ENCODE data around the gene ATG9B.

The ATG9B gene

DNA sequence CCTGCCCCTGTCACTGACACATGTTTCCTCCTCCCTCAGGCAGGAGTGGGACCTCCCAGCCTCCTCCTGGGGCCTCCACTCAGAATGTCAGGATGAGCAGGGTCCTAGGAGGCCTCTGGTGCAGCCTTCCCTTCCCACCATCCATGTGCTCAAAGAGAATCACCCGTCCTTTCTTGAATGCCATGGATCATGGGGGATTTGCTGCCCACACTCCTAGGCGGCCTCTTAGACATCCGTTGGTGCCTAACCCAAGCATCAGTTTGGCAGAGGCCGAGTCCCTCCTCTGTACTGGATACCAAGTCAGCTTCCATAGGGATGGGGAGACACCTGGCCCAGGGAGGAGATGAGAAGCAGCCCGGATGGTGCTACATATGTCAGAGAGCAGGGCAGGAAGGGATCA, 26.5 kb downstream of the ATG9B start:
- CTCF ChIA-PET: no interaction called here
- TF ChIP-seq, protein P1, sequence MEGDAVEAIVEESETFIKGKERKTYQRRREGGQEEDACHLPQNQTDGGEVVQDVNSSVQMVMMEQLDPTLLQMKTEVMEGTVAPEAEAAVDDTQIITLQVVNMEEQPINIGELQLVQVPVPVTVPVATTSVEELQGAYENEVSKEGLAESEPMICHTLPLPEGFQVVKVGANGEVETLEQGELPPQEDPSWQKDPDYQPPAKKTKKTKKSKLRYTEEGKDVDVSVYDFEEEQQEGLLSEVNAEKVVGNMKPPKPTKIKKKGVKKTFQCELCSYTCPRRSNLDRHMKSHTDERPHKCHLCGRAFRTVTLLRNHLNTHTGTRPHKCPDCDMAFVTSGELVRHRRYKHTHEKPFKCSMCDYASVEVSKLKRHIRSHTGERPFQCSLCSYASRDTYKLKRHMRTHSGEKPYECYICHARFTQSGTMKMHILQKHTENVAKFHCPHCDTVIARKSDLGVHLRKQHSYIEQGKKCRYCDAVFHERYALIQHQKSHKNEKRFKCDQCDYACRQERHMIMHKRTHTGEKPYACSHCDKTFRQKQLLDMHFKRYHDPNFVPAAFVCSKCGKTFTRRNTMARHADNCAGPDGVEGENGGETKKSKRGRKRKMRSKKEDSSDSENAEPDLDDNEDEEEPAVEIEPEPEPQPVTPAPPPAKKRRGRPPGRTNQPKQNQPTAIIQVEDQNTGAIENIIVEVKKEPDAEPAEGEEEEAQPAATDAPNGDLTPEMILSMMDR (conservative IDR thresholded peaks at IDR 0.05; ENCODE audit: low read depth): no peak
- POLR2A ChIA-PET (ENCODE audit: low non-redundant PET): no interaction called here
- DNase-seq (ENCODE audit: low spot score): no peak
- no peak overlapping the region for H3K27ac ChIP-seq

DNA sequence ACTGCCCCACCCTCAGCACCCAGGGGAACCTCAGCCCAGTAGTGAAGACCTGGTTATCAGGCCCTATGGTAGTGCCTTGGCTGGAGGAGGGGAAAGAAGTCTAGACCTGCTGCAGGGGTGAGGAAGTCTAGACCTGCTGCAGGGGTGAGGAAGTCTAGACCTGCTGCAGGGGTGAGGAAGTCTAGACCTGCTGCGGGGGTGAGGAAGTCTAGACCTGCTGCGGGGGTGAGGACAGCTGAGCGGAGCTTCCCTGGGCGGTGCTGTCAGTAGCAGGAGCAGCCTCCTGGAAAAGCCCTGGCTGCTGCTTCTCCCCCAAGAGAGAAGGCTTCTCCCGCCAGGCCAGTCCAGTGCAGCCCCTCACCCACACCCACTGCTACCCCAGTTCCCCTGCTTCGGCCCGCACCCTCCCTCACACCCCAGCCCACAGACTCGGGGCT, 27.2 kb downstream of the ATG9B start:
- no peak overlapping the region for H3K27ac ChIP-seq
- TF ChIP-seq, protein P1 (conservative IDR thresholded peaks at IDR 0.05; ENCODE audit: low read depth): no peak
- ChIA-PET POLR2A (ENCODE audit: low non-redundant PET) (no interaction called here), CTCF (no interaction called here)
- DNase-seq (ENCODE audit: low spot score): no peak

DNA sequence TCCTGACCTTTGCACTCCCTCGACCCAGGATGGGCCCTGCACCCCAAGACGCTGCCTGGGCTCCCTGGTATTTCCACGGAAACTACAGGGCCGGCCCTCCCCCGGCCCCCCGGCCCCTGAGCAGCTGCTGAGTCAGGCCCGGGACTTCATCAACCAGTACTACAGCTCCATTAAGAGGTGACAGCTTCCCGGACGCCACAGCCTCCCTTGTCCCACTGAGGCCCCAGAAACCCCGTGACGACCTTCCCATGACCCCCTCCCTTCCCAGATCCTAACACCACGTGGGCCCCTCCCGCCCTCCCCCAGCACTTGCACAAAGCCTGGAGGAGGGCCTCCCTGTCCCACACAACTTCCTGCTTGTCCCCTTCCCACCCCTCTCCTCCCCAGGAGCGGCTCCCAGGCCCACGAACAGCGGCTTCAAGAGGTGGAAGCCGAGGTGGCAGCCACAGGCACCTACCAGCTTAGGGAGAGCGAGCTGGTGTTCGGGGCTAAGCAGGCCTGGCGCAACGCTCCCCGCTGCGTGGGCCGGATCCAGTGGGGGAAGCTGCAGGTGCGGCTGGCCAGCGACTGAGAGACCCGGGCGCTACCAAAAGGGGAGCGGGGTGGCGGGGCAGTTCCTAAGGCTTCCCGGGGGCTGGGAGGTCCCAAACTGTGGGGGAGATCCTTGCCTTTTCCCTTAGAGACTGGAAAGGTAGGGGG, 27.8 kb downstream of the ATG9B start:
- CTCF ChIA-PET: interaction anchor here (0.6 kb wide), 1 partner anchor 12 kb away, joined by 3 read pairs; no protein-coding TSS in a partner anchor
- DNase-seq (ENCODE audit: low spot score): no peak
- H3K27ac ChIP-seq: no peak overlapping the region
- POLR2A ChIA-PET (ENCODE audit: low non-redundant PET): no interaction called here
- TF ChIP-seq, protein P1 (conservative IDR thresholded peaks at IDR 0.05; ENCODE audit: low read depth): no peak

DNA sequence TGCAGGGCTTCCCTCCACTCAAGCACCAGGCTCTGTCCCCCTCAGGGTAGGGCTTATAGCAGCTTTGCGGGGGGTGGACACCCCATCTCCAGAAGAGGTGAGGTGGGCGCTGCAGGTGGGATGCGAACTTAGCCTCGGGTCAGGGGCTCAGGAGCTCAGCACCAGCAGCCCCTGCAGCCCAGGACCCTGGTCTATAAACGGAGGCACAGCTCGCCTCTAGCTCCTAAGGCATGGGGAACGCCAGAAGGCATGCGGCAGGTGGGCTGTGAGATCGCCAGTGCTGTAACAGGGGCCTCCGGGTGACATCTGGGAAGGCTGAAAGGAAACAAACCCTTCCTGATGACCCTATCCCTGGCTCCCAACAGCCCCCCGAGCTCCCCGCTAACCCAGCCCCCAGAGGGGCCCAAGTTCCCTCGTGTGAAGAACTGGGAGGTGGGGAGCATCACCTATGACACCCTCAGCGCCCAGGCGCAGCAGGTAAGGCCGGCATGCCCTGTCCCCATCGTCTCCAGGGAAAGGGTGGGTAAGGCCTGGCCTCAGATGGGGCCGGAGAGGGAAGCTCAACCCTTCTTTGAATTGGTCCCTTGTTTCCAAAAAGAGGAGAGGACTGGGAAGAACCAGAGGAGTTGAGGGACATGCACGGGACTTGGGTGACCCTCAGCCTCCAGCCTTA, 29.3 kb downstream of the ATG9B start:
- POLR2A ChIA-PET (ENCODE audit: low non-redundant PET): no interaction called here

DNA sequence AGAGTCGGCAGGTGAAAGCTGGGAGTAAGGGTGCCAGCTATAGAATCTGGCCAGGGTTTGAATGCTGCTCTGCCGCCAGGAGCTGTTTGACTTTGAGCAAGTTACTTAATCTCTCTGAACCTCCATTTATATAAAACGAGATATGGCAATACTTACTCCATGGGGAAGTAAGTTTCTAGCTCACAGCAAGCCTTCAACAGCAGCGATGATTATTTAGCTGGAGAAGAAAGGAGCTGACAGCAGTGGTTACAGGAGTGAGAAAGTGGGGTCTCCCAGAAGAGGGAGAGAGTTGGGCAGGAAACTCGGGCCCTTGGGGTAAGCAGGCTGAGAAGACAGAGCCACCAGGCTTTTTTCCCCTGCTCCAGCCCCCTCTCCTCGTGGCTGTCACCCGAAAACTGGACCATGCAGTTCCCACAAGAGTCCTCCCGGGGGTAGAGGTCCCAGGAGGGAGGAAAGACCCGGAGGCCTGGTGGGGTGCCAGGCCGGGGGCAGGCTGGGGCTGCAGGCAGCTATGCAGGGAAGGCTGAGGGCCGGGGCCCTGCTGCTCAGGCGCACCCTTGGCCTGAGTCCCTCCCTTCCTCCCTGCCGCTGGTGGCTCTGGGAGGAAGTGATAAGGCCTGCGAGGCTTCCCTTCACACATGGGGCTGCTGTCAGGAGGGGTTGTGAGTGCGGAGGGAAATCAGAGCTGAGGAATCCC, 30.0 kb downstream of the ATG9B start:
- POLR2A ChIA-PET (ENCODE audit: low non-redundant PET): no interaction called here
- TF ChIP-seq, protein P1 (conservative IDR thresholded peaks at IDR 0.05; ENCODE audit: low read depth): no peak
- CTCF ChIA-PET: interaction anchor here (0.5 to 1.0 kb wide), 2 partner anchors 96 to 449 kb away, joined by 3 read pairs; no protein-coding TSS in a partner anchor
- no peak for DNase-seq (ENCODE audit: low spot score)
- no peak overlapping the region for H3K27ac ChIP-seq

More for the DNA sequence above, 29.3 kb downstream of the ATG9B start:
- no peak overlapping the region for H3K27ac ChIP-seq
- DNase-seq (ENCODE audit: low spot score): no peak
- TF ChIP-seq, protein P1 (conservative IDR thresholded peaks at IDR 0.05; ENCODE audit: low read depth): no peak
- CTCF ChIA-PET: interaction anchor here (0.5 to 0.6 kb wide), 2 partner anchors 14 to 449 kb away, joined by 3 to 5 read pairs; no protein-coding TSS in a partner anchor

DNA sequence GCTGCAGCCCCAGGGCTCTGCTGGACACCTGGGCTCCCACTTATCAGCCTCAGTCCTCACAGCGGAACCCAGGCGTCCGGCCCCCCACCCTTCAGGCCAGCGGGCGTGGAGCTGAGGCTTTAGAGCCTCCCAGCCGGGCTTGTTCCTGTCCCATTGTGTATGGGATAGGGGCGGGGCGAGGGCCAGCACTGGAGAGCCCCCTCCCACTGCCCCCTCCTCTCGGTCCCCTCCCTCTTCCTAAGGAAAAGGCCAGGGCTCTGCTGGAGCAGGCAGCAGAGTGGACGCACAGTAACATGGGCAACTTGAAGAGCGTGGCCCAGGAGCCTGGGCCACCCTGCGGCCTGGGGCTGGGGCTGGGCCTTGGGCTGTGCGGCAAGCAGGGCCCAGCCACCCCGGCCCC, 30.8 kb downstream of the ATG9B start:
- H3K27ac ChIP-seq: no peak overlapping the region
- POLR2A ChIA-PET (ENCODE audit: low non-redundant PET): no interaction called here
- TF ChIP-seq, protein P1 (conservative IDR thresholded peaks at IDR 0.05; ENCODE audit: low read depth): no peak
- no peak for DNase-seq (ENCODE audit: low spot score)
- CTCF ChIA-PET: interaction anchor here (1.0 kb wide), 1 partner anchor 95 kb away, joined by 3 read pairs; no protein-coding TSS in a partner anchor
